ENCODE measurements around the gene MSS51. TPM values are rescaled to one million over a fixed set of nuclear protein-coding genes. Genes with fewer than 3 reads are reported as not detected.

The MSS51 gene
- polyA plus RNA-seq, 10 donors = 8.7 to 73.2 (median 44.9) TPM

Other genes starting within 250 kb of the MSS51 start
- gene DNAJC9, start 186.3 kb downstream of the MSS51 start, polyA plus RNA-seq (ENCODE audit: insufficient read length in 10 of 10) = 10 to 100 TPM; 17.5 to 27.6 (median 21.0) TPM
- gene MRPS16, start 180.9 kb downstream of the MSS51 start, polyA plus RNA-seq (ENCODE audit: insufficient read length in 10 of 10) = 10 to 100 TPM; 64.2 to 75.7 (median 68.7) TPM
- gene CFAP70, start 74.7 kb downstream of the MSS51 start, polyA plus RNA-seq (ENCODE audit: insufficient read length in 10 of 10) = 1 to 10 TPM in 6 of 10 donors, under 1 TPM in 4; 0.60 to 2.6 (median 1.5) TPM
- gene ANXA7, start 19.5 kb downstream of the MSS51 start, polyA plus RNA-seq (ENCODE audit: insufficient read length in 10 of 10) = 10 to 100 TPM; 53.7 to 62.5 (median 56.6) TPM
- gene PPP3CB, start 62.5 kb upstream of the MSS51 start, polyA plus RNA-seq (ENCODE audit: insufficient read length in 10 of 10) = 100 to 1,000 TPM in 9 of 10 donors, 10 to 100 TPM in 1; 98.1 to 203 (median 161) TPM
- gene USP54, start 157.8 kb upstream of the MSS51 start, polyA plus RNA-seq (ENCODE audit: insufficient read length in 10 of 10) = 10 to 100 TPM in 9 of 10 donors, 1 to 10 TPM in 1; 9.7 to 28.3 (median 15.8) TPM
- gene MYOZ1, start 207.9 kb upstream of the MSS51 start, polyA plus RNA-seq (ENCODE audit: insufficient read length in 10 of 10) = 100 to 1,000 TPM; 161 to 618 (median 528) TPM
- 100 to 1,000 TPM in 9 of 10 donors, 10 to 100 TPM in 1; 90.0 to 271 (median 190) TPM for gene SYNPO2L, start 222.5 kb upstream of the MSS51 start, polyA plus RNA-seq (ENCODE audit: insufficient read length in 10 of 10)

Measured in muscle of back (tissue), 10 donors.